Globus pallidus (tissue), 1 donor: ENCODE results near the gene COL21A1.
A peak's percentile ranks its signal among the peaks of the same experiment; 100 is the strongest.

ENCODE experiments used
- DNase-seq: peaks from one replicate; pipeline ENCODE4 v3.0.0-alpha.2; 2015; ENCODE audit warnings: low spot score

The COL21A1 gene

DNA sequence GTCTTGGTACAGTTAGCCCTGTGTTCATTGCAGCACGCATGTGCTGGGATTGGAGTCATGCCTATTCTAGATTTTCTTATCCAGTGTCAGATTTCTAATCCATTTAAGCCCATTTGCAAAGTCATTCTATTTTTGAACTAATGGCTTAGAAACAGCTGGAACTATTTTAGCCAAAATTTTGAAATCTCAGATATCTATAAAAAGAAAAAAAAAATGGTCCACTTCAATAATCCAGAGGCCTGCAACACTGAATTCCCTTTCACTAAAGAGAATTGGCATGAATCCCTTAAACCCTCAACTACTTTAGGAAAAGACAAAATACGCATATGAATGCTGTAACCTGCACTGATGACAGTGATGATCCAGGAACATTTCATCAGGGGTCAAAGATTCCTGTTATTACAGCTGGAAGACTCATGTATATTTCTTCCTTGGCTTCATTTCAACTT, 1.5 kb downstream of the COL21A1 start:
- DNase-seq: no peak

DNA sequence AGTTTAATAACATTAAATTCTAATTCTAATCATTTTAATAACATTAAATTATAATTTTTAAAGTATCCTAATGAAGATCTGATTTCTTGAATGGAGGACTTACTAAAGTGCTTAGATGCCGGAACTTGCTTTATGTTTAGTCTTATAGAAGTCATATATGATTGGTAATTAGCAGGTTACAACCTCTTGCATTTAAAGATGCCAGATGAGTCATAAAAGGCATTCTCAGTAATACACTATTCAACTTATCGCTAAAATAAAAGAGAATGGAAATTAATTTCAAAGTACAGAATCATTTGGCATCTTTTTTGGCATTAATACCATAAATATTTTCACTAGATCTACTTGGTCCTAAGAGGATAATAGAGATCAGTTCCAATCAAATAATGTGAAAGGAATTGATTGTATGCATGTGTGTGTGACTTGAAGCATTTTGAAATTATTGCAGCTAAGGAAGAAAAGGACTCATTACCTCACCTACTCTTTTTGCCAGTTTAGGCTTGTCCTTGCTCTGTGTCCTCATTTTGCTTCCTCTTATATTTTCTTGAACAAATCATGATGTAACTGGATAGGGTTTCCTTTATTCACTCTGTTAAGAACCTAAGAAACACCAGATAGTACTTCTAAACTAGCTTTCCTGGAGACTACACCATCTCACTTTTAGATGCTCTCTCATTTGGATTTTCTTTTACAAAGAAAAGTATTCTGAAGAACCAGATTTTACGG, 2.7 kb downstream of the COL21A1 start:
- DNase-seq: no peak

DNA sequence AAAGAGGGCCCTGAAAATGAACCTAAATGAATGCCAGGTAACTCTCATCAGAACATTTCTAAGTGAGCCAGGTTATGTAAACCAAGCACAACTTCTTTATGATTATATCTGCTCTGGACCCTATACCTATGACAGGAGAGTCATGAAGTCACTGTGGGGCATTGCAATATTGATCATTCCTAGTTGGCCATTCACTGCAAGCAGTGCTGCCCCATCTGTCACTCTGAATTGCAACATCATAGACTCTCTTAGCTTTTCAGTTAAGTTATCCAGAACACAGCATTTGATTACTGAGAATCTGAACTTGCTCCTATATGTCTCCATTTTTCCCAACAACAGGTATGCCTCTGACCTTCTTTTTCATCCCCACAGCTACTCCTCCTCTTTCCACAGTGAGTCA, 3.3 kb downstream of the COL21A1 start:
- DNase-seq: no peak

DNA sequence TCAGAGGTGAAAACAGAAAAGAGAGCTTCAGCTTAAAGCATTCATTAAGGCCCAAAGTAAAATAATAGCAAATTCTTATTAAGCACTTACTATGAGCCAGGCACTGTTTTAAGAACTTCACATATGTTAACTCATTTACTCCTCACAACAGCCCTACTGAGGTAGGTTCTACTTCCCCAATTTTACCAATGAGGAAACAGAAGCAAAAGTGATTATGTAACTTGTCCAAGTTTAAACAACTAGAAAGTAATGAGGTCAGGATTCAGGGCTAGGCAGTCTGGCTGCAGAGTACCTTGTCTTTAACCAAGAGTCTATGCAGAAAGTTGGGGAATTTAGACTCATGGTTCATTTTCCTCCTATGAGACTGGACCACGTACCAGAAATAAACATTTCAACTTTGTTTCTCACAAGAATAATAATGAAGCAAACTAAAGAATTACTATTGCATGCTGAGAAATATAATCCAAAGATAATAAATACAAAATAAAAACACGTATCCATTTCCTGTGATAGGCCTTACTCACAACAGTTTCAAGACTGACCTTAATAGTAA, 3.8 kb downstream of the COL21A1 start:
- no peak for DNase-seq

DNA sequence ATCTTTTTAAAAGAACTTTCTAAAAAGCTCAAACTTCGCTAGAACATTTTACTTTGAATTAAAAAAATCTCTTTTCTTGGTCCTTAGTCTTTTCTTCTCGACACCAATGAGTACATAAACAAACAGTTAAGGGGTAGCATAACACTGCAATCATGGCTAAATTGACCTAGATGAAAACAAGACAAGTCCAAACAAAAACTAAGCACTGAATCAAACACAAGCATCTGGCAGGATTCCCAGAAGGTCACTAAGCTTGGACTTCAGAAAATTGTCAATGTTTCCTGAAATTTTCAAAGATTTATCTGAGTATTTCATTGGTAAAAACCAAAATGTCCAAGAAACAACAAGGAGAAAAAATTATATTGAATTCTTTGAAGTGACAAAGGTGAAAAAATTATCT, 5.0 kb downstream of the COL21A1 start:
- DNase-seq: peak; percentile 46

DNA sequence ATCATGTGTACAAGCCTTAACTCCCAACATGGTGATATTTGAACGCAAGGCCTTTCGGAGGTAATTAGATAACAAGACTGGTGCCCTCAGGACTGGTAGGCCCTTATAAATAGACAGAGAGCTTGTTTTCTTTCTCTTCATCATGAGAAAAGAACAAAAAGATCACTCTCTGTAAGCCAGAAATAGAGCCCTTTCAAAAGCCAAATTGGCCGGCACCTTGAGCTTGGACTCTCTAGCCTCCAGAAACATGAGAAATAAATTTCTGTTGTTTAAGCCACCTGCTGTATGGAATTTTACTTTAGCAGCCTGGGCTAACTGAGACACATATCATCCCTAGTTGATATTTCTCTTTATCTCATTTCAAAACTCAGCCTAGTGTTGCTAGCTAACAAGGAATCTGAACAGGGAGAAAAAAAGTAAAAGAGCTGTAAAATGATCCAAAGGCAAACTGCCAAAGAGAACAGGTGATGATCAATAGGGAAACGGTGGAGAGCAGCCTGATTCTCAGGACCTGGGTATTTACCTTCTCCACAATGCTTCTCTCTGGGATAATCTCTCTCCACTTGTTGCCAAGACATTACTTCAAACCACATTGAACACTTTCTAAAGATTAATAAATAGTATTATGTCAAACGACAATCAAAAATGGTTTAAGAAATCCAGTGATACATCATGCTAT, 6.1 kb downstream of the COL21A1 start:
- DNase-seq: no peak

DNA sequence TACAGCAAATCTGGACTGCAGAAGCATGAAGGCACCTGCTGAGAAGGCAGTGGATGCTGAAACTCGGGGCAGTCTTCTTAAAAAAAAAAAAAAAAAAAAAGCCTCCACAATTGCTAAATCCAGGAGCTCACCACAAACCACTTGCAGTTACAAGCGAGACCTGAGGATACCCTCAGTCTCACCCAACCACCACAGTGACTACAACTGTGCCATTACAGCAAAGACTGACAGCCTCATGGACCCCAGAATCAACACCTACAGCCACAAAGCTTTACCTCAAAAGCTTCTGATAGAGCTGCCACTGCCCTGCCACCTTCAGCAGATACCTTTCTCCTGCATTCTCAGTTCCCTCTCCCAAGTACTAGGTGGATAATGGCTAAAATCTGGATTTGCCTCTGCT, 9.0 kb downstream of the COL21A1 start:
- DNase-seq: no peak

DNA sequence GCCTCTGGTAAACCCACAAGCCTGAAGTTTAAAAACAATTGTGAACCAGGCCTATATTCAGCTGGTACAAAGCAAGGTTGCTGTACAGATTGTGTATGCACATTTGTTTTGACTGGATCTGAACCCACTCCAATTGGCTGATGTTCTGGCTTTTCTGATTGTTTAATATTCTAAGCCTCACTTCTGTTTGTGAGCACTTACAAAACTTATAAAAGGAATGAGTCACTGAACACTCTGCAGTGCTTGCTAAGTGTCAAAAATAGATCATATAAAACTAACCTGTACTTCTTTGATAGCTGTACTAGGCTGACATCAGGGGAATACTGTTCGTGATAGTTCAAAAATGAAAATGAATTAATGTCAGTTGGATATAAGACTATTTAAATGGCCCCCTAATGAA, 12.1 kb downstream of the COL21A1 start:
- DNase-seq: no peak

DNA sequence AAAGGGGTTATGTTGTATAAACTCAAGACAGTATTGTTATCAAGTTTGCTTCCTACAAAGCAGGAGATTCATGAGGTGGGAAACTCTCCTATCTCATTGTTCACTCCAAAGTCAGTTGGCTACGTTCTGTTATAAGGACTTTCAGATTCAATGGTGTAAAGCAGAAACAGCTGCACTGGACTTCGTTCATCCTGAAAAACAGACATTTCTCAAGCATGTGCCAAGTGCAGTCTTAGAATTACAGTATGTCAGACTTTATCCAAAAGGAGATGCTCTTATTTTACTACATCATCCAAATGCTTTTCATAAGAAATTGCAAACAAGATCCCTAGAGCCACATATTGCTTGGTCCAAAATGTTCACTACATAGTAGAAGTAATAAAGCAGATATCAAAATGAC, 14.9 kb downstream of the COL21A1 start:
- no peak for DNase-seq

DNA sequence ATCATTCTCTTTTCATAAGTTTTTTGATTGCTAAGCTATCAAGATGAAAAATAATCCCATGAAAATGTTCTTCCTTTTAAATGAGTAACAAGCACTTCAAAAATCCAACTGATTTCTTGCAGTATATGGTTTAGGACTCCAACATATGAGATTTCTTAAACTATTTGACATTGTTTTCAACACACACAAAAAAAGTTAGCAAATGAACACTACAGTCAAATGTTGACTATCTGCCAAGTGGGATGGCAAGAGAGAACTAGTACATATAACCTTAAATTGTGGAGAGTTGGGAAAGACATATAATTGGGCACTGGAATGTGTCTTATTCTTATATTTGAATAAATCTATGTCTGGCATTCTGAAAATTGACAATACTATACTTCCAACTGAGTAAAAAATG, 15.6 kb downstream of the COL21A1 start:
- no peak for DNase-seq

DNA sequence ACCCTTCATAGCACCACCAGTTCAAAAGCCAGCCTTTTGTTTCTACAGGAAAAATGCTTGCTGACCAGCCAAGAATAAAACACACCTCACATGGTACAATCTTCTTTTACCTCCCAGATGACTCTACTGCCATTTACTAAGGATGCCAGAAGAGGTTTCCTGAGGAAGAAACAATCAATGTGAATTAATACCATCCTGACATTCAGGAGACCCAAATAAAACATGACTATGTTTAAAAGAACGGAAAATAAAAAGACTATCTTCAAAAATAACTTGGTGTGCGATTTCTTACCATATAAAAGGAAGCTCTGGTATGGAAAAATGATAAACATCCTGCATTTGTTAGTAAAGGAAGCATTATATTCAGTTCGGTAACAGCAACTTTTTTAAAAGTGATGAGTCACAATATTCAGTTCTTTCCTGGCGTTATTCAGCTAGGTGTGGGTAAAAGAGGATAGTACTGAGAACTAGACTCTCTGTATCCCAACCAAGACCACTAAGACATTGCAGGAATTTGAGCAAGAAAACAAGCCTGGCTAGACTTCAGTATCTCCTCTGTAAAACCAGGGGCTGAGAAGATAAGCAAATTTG, 16.3 kb downstream of the COL21A1 start:
- DNase-seq: no peak

DNA sequence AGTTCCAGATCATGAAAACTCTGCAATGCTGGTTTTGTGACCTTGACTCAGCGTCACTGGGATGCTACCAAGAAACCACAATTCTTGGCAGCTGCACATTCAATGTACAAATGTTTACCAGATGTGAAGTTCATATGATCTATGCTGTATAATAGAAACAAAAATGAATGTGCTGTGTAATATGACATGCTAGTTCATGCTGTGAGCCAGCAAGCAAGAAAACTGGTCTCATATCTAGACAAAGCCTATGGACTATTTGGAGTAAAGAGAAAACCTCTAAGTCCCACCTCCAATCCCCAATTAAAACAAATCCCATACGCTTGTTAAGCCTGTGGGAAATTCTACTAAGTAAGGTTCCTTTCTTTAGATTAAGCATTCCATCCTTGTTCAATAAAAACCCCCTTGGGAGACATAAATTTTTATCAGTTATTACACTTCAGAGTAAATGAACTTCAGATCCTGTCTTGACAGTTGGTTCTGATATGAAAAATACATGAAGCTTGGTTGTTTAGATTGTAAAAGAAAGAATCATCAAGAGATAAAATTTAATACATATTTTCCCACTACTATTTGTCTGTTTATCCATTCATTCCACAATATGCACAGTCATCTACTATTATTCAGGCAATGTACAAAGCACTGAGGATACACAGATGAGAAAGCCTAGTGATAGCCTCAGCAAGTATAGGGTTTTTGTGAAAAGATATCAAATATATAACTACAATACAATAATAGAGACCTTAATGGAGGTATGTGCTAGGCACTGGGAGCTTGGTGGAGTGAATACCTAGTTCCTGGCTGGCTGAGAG, 20.1 kb downstream of the COL21A1 start:
- DNase-seq: no peak

DNA sequence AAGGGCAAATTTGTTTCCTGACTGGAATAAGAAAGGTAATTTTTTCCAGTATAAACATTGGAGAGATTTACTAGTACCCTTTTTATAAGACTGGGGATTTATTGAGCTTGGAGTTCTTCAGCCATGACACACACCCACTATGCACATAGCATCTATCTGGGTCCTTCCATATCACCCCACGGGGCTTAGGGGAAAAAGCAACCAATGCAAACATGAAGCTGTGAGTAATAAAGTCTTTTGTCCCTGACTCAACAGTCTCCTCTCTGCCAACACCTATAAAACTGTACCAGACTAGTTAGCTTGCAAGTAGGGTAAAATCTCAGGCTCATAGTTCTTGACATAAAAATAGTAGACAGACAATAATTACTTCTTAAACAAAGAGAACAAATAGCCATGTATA, 23.4 kb downstream of the COL21A1 start:
- no peak for DNase-seq

DNA sequence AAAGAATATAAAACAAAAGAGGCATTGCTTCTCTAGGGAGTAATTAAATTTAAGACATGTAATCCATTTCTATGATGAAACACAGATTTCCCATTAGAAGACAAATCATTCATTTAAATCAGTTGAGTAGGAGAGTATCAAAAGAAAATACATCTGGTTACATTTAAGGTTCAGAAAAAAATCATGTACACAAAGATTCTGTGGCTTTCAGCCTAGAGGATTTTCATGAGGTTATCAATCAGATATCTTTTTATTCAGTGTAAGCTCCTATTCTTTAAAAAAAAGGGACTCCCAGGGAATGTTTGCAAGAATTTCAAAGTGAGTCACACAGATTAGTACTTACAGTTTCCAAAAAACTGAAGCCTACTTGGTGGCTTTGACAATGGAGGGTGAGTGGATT, 24.9 kb downstream of the COL21A1 start:
- no peak for DNase-seq

DNA sequence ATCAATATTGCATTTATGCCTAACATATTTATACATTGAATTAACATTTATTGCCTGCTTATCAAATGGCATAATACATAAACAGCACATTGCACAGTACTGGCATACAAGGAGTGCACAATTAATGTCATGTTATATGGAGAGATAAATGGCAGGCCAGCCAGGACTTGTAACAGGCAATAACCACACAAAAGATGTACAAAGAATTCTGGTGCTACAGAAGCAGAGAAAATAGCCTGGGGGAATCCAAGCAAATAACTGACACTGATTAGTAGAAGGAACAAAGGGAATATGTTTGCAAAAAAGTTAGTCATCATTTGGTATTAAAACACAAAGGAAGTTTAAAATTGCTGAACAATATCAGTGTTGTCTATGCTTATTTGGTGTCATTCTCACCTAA, 27.3 kb downstream of the COL21A1 start:
- DNase-seq: no peak

DNA sequence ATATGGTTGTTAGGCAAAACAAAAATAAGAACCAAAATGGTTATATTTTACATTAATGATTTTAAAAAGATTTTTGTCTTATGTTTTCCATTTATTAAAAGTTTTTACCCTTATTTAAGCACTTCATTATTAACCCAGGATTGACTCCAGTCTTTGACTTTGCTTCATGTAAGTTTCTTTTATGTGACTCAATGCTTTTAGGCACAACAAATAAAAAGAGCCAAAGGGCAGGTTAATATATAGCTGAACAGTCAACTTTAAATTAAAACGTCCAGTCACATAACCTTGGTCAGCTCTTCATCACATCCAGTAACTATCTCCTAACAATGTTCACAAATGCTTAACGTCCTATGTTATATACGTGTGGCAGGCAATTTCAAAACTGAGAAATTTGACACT, 32.7 kb downstream of the COL21A1 start:
- DNase-seq: no peak

DNA sequence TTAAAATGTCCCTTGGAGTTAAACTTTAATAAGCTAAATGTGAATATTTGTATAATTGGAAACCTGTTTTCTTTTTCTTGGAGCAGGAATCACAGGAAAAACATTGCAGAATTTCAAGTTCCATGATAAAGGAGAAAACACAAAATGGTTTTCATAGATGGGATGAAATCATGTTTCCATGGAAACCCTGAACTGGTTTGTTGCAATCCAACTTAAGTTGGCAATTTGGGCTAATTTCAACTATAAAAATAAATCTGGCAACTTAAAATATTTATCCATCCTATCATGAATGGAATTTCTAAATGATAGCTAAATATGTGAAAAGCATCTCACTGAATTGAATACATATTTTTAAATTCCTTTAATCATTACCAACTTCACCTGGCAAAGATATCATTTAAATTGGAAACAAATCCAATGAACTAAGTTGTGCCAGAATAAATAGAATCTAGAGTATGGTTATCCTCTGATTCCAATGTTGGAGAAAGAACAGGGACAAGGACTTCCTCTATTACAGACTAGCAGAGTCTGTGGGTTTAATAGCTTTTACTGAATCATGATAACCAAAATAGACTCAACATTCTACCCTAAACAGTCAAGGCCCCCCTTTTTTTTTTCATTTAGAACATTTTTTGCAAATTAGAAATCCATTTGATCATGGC, 33.2 kb downstream of the COL21A1 start:
- no peak for DNase-seq

DNA sequence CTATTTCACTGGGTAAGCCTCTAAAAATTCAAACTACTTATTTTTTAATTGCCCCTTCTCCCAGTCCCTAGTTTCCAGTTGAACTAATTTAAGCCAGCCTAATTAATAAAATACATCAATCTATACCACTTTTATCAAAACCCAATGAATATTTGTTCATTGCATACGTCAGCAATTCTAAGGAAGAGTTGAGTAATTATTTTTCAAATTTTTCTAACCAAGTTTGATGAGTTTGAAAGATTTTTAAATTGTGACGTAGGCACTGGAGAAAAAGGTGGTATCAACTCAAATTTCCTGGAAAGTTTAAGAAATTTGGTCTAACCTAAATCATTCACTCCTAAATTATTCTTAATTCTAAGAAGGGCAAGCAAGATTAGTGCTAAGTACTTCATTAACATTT, 35.7 kb downstream of the COL21A1 start:
- DNase-seq: no peak

DNA sequence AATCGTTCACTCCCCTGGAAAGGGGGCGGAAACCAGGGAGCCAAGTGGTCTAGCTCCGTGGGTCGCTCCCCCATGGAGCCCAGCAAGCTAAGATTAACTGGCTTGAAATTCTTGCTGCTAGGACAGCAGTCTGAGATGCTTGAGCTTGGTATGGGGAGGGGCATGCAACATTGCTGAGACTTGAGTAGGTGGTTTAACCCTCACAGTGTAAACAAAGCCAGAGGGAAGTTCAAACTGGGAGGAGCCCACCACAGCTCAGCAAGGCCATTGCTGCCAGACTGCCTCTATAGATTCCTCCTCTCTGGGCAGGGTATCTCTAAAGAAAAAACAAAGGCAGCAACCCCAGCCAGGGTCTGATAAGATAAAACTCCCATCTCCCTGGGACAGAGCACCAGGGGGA, 43.2 kb downstream of the COL21A1 start:
- no peak for DNase-seq

DNA sequence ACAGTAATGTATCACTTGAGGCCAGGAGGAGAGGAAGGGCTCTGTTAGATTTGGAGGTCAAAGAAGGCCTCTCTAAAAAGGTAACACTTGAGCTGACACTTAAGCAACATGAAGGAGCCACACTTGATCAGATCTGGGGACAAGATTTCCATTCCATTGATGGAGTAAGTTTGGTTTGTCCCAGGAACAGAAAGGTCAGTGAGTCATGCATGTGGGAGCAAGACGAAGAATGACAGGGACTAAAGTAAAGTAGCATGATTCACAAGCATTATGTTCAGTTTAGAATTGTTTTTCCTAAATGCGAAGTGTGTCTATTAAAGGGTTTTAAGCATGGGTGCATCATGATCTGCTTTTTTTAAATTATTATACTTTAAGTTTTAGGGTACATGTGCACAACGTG, 47.4 kb downstream of the COL21A1 start:
- DNase-seq: no peak

DNA sequence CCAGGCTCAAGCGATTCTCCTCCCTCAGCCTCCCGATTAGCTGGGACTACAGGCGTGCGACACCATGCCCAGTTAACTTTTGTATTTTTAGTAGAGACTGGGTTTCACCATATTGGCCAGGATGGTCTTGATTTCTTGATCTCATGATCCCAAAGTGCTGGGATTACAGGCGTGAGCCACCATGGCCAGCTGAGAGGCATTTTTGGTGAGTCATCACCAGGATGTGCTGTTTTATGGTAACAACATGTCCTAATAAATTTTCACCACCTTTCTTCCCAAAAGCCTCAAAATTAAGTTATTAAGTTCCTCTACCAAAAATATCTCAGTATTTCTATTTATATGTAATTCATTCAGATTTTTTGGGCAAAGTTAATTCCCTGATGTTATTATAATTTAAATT, 53.5 kb downstream of the COL21A1 start:
- no peak for DNase-seq

DNA sequence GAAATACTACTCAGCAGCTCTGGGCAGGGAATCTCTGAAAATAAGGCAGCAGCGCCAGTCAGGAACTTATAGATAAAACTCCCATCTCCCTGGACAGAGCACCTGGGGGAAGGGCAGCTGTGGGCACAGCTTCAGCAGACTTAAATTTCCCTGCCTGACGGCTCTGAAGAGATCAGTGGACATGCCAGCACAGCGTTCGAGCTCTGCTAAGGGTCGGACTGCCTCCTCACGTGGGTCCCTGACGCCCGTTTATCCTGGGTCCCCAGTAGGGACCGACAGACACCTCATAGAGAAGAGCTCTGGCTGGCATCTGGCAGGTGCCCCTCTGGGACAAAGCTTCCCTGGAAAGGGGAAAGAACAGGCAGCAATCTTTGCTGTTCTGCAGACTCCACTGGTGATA, 59.0 kb downstream of the COL21A1 start:
- DNase-seq: no peak
